HG03103 (cell line): ENCODE data around the gene SYNM.

Experiments used
- ATAC-seq: cut with Tn5 transposase; IDR thresholded peaks from one replicate; pipeline ENCODE4 v1.9.1; 2021; ENCODE audit warnings: low read depth; ENCODE audit not compliant: unreplicated experiment

The SYNM gene

DNA sequence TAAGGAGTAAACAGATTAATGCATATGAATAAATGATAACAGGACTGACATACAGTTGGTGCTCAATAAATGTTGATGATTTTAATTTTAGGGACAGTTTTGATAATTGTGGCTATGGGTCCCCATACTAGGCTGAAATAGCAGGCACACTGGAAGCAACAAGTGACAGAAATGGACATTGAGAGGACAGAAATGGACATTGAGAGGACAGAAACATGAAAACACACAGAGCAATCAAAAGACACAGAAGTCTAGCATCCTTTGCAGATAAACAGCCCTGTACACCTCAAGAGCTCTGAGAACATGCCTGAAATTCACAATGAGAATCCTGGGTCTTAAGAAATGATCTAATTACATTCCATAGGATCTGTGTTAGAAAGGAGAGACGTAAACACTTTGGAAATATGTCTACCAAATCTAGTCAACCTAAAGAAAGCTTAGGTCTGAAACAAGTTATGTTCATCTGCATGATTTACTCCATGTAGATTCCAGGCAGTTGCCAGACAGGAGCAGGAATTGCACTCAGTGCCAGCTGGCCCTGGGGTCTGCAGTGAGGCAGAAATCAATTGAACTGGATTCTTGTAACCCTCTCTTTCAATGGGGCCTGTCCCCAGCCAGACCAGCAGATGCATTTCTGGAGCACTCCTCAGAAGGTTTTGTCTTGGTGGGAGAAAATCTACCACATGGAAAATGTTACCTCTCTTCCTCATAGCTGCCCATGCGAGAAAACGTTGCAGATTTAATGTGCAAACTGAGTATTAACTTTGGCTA, 60.3 kb downstream of the SYNM start:
- no peak for ATAC-seq

DNA sequence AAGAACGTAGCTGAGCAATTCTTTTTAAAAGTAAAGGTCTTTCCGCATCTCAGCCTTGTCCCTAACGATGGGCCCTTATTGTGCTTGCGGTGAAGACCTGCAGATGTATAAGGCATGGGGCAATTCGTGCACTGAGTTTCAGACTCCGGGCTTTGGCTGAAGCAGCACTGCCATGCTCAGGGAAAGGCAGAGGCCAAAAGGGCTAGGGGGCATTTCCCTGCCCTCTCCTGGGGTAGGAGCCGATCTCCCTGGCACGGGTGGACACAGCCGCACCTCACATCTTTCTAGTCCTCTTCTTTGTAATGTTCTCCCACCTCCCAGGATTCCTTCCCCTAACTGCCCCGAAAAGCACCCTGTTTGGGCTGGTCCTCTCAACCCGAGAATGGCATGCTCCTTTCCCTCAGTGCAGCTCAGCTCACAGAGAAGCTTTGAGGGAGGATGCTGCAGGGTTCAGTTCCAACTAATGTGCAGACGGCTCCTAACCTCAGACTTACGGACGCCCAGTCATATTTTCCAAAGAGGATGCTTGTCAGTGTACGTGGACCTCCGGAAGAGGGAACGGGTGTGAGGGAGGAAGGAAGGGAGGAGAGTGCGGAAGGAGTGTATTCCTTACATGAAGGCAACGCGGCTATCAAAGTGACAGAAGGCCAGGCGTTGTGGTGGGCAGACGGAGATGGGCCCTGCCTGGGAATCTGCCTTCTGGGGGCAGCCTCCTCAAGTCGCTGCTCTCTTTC, 61.2 kb downstream of the SYNM start:
- no peak for ATAC-seq

DNA sequence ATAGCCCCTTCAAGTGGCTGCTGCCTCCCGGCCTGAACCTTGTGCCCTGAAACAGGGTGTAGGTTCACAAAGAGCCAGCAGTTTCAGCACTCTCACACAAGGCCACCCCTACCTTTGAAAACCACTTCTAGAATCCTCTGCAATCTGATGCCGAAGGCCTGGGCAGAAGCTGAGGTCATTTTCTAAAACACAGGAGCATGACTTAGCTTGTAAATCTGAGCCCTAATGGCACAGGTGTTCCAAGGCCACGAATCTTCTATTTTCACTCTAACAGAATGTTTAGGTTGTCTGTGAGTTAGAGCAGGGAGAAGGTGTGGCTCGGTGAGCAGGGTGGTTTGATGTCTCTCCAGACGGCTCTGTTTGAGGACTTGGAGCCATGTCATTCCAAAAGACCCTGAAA, 62.3 kb downstream of the SYNM start:
- no peak for ATAC-seq

DNA sequence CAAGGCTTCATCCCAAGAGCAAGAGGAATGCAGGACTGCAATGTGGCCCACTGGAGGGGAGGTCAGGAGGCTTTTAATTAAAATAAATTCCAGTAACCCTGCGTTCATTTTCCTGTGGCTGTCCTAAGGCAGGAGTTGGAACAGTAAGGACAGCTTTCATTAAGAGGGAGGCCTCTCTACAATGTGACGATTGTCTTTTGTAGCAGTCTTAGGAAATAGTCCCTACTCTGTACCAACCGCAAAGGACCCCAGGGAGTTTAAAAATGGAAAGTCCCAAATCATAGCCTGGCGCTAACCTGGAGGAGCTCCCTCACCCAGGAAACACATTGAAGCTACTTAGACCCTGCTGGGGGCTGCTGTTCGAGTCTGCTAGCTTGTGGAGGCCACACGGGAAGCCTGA, 62.8 kb downstream of the SYNM start:
- peak; percentile 40 for ATAC-seq

DNA sequence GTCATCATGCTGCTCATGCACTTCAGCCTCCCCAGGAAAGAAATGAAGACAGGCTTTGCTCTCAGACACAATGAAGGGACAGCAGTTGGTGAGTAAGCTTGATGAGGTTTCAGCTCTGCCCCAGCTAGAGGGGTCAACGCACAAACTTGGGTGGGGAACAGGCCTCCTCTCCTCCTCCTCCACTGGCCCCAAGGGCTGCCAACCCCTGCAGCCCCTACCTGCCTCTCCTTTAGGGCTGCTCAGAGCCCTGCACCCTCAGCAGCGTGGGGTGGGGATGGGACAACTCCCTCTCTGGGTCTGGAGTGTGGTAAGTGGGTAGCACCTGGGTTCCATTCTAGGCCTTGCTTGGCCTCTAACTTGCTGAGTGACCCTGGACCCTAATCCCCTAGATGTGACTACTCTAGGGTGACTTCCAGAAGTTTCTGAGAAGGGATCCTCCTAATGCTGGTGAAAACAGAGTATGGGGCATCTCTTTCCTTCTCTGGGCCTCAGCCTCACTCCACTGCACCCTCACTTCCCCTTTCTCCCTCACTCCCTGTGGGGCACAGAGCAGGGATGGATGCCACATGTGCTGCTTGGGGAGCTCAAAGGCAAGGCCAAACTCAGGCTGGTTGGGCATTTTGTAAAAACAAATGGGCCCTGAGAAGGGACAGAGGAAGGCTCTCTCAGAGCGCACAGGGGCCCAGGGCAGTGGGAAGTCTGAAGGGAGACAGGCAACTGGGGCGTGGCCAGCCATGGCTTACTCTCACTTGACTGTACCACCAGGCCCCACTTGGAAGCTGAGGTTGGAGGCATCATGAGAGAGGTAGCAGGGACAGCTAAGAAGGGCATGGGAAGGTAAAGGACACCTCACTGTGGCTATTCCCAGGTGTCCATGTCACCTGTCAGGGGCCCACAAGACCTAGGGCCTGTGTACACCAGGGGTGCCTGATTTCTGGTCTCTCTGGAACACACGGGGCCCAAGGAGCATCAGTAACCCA, 64.0 kb downstream of the SYNM start:
- ATAC-seq, result no peak

DNA sequence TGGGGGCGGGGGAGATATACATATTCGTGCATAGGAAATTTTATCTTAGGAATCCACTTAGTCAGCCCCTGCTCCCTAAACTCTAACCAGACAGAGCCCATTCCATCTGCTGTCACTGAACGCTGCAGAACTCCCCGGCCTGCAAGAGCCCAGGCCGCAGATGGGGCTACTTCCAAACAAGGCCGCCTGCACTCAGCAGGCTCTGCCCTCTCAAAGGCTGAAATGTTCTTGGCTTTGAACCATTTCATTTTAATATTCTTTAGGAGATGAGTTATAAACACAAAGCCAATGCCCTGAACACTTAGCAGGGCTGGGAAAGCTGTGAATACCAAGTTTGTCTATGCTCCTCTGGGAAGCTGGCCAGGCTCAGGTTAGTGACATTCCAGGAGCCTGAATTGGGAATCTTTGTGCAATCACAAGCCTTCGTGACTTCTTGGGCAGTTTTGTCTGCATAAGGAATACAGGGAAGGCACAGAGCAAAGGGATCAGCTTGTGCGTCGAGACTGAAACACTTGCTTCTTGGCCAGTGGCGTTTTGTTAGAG, 65.0 kb downstream of the SYNM start:
- ATAC-seq, result no peak

DNA sequence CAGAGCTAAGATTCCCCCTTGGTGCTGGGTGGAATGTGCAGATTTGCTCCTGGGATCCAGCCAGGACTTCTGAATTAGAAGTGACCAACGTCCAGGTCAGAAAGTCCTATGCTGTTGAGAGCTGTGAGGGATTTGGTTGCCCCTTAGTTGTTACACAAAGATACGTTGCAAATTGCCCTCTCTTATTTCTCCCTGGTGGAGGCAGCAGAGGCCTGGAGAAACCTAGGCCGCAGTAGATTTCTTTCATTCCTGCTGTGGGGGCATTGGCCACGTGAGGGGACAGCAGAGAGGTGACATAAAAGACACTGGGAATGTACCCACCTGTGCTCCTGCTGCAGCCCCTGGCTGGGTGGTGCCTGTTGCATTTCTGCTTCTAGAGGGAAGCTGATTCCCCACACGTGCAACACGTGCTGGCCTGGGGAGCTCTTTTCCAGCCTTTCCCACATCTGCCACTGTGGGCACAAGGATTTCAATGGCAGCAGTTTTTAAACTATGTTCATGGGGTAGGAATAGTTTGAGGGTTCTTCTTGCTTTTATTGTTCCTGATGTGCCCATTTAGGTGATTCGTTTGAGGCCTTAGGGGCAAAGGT, 65.7 kb downstream of the SYNM start:
- ATAC-seq, result no peak

DNA sequence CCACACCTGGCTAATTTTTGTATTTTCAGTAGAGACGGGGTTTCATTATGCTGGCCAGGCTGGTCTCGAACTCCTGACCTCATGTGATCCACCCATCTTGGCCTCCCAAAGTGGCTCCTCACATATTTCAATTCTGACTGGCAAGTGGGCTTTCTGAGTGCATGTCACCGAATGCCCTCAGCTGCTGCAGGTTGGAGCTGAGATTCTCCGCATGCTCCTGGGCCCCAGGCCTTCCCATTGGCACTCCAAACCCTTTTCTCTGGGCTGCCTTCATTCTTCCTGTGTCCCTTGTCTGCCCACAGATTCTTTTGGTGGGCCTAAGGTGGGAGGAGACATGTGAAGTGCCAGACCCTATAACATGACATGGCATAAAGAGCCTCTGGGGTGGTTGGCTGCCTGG, 67.3 kb downstream of the SYNM start:
- ATAC-seq, result no peak

DNA sequence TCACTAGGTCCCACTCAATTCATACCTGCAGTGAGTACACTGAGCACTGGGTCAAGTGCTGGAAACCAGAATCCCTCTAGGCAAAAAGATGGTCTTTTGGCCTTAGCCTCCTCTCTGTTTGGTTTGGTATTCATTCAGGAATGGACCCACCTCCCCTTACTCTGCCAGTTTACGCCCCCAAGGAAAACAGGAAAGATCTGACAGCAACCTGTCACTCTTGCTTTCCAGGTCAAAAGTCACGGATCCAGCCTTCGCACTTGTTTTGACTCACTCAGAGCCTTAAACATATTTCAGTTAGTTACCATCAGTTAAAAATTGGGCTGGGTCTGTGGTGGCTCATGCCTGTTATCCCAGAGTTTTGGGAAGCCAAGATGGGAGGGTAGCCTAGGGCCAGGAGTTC, 68.1 kb downstream of the SYNM start:
- ATAC-seq, result no peak

DNA sequence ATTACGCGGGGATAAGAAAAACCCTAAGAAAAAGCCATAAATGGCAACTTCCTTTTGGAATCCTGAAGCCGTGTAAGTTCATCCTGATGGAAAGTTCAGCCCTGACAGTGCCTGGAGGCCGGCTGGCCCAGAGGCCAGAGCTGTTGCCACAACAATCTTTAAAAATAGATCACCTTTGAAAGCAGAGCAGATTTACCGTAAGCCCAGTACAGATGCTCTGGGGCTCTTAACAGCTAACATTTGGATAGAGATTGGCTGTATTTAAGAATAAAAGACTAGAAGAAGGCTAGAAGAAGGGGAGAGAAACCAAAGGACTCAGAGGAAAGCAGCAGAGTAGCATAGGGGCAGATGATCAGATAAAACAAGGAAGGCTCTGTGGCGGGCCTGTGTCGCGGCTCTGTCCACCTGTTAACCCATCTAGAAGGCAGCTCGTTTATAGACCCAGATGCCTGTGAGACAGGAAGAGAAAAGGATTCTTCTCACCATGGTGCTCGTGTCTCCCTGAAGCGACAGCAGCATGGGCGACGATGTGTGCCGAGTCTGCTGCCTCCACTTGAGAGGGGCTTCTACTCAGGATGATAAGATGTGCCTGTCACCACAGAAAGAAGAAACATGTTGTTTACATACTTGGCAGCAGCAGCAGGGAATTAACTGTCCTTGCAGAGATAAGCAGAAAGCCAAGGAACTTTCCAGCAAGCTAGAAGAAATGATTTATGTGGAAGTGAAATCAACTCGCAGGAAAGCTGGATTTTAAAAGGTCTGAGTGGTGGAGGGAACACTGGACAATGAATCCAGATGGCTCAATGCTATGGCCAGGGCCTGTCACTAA, 69.9 kb downstream of the SYNM start:
- ATAC-seq, result no peak

DNA sequence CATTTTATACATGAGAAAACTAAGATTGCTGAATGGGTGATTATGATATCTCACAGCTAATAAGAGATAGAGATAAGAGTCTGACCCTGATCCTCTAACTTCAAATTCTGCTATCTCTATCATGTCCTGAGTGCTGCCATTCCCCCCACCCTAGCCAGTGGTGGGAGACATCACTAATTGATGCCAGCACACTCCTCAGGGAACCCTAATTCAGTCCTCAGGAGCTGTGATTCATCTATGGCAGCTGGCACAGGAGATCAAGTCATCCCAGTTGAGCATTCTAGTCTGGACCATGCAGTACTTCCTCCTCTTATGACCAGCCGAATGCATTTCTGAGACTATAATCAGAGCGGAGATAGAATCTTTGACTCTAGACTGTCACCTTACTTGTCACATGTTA, 71.9 kb downstream of the SYNM start:
- ATAC-seq, result no peak

DNA sequence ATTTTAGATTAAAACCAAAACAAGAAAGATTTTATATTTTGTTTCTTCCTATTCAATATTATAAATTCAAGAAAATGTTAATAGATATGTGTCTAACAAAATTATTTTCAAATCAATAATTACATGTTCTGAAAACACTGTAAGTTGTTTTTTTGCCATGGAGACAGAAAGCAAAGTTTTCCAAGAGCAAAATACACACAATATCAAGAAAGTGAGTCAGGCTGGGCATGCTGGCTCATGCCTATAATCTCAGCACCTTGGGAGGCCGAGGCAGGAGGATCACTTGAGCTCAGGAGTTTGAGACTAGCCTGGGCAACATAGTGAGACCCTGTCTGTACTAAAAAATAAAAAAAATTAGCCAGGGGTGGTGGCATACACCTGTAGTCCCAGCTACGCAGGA, 72.8 kb downstream of the SYNM start:
- ATAC-seq, result no peak

DNA sequence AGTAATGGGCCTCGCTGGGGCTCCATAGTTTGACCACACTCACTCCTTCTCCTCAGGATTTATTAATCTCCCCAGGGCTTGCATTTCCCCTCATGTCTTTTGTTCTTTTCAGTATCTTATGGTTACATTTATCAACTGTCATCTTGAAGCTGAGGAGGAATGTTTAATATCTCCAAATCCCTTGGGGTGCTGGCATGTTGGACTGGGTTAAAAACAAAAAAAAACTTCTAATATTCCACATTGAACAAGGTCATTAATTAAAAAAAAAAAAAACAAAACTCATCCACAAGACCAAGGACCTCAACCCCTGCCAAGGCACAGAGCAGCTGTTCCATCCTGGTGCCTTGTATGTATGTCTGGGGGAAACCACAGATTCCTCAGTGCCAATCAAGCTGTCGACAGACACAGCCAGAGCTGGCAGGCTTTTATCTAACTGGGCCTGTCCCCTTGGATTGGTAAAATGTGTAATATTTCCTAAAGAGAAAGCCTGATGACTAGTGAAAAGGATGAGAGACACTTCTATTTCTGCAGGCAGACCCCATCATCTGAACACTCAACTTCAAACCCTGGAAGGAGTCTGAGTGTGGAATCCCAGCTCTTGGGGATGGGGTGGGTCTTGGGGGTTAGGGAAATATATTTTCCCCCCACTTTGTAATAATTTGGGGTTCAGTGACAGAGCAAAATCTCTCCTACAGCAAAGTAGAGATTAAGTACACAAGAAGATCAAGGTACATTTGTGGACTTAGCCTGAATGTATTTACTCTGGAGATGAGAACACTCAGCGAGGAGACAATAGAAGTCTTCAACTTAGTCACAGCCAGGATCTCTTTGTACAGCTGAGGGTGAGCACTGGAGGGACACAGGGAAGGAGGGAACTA, 75.4 kb downstream of the SYNM start:
- ATAC-seq, result no peak

DNA sequence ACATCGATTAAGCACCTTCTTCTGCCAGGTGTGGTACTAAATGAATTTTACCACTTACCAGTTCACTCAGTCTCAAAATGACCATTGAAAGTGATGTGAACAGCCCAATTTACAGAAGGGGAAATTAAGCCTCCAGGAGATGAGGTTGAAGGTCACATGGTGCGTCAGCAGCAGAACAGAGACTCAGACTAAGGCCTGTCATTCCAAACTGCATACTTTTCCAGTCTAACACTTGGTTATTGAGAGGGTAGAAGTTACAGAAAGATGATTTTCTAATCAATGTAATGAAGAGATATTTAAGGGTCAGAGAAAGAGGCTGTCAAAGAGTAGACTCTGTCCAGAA, 76.1 kb downstream of the SYNM start:
- ATAC-seq, result no peak

DNA sequence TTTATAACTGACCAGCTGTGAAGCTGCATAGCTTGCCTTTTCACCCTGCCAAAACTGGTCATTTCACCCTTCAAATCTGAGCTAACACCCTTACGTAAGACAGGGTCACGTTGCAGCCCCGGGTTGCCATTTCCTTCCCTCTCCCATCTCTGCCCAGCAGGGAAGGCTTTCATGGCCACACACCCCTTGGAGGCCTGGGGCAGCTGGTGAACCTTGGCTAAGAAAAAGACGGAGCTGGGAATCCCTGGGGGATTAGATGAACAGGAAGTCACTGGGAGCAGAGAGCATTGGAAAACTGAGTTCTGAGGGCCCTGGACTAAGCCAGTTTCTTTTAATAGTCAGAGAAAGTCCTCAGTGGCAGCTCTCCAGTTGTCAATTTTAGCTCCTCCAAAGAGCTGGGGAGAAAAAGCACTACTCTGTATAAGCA, 76.7 kb downstream of the SYNM start:
- ATAC-seq, result no peak

DNA sequence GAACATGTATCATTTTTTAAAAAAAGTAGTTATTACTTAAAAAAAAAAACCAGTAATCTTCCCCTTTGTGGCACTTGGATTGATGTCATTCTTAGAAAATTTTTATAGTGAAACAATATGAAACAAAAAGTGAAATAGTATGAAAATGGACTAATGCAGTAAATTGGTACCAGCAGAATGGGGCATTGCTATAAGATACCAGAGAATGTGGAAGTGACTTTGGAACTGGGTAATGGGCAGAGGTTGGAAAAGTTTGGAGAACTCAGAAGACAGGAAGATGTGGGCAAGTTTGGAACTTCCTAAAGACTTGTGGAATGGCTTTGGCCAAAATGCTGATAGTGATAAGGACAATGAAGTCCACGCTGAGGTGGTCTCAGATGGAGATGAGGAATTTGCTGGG, 77.9 kb downstream of the SYNM start:
- ATAC-seq, result no peak
